NCI-H2029 treated with DMSO at 0.1 percent for 48 hours (cell line): ENCODE measurements around the gene NTPCR.
"Not testable (repeated sequence)": the region's sequence is repeated elsewhere in the genome, so short reads cannot be mapped to it uniquely, and the experiment has no call there.

Experiments
- DNase-seq: peaks from one replicate; lab custom pipeline; 2025; lab: John Stamatoyannopoulos, UW

Gene NTPCR

GRCh38 chr1:232927166-232927565, 23.2 kb upstream of the NTPCR start:
- not testable (repeated sequence) for DNase-seq

- DNase-seq, result no peak
Observed at GRCh38 chr1:232927830-232928505, 22.4 kb upstream of the NTPCR start.

GRCh38 chr1:232932486-232933425, 17.7 kb upstream of the NTPCR start:
- DNase-seq, result no peak

GRCh38 chr1:232936941-232937340, 13.5 kb upstream of the NTPCR start:
- DNase-seq, result no peak

- no peak for DNase-seq
Observed at GRCh38 chr1:232937741-232938375, 12.6 kb upstream of the NTPCR start.

- no peak for DNase-seq
Observed at GRCh38 chr1:232938926-232939325, 11.5 kb upstream of the NTPCR start.

GRCh38 chr1:232939748-232940147, 10.7 kb upstream of the NTPCR start:
- no peak for DNase-seq

- DNase-seq, result no peak
Observed at GRCh38 chr1:232940262-232940661, 10.1 kb upstream of the NTPCR start.

GRCh38 chr1:232942413-232943294, 7.8 kb upstream of the NTPCR start:
- DNase-seq, result no peak

- DNase-seq, result no peak
Observed at GRCh38 chr1:232943679-232944252, 6.6 kb upstream of the NTPCR start.

GRCh38 chr1:232944347-232944746, 6.1 kb upstream of the NTPCR start:
- DNase-seq, result no peak

GRCh38 chr1:232949636-232950196, 695 bp upstream of the NTPCR start:
- DNase-seq, result no peak

- DNase-seq, result no peak
Observed at GRCh38 chr1:232951180-232951579, 769 bp downstream of the NTPCR start.

GRCh38 chr1:232951605-232952004, 1.2 kb downstream of the NTPCR start:
- DNase-seq, result no peak

- DNase-seq, result no peak
Observed at GRCh38 chr1:232952514-232953499, 2.4 kb downstream of the NTPCR start.

- no peak for DNase-seq
Observed at GRCh38 chr1:232954594-232955365, 4.4 kb downstream of the NTPCR start.

- DNase-seq, result no peak
Observed at GRCh38 chr1:232956081-232956480, 5.7 kb downstream of the NTPCR start.

- no peak for DNase-seq
Observed at GRCh38 chr1:232958067-232958466, 7.7 kb downstream of the NTPCR start.
